ENCODE data around the gene SPPL2B. TPM values are rescaled to one million over a fixed set of nuclear protein-coding genes. Genes with fewer than 3 reads are reported as not detected.

The SPPL2B gene
- total RNA-seq, 1 experiment from 2014 or later = 56.0 TPM

GRCh38 chr19:2350656-2351055 is 22.2 kb downstream of the SPPL2B start:
- DNase-seq = no peak
- intact Hi-C loops (cut with micrococcal nuclease; ENCODE audit: unreplicated experiment) = no loop called here
- H3K27me3 Mint-ChIP-seq (ENCODE audit: unreplicated experiment) = no peaks in the 10 kb centered on the region
- no peak for TF ChIP-seq CTCF (IDR thresholded peaks at IDR 0.05; ENCODE audit: unreplicated experiment)
- no TSS peak for BruUV-seq (replicated peaks)
- H3K27ac Mint-ChIP-seq (ENCODE audit: unreplicated experiment) = no peak overlapping the region
- no peaks in the 10 kb centered on the region for H3K9me3 Mint-ChIP-seq (ENCODE audit: low read depth, unreplicated experiment)
- CTCF ChIA-PET = no interaction called here
- H3K36me3 Mint-ChIP-seq (ENCODE audit: insufficient read depth, unreplicated experiment) = peaks cover 11% of the 10 kb centered on the region
- peaks cover 6% of the 10 kb centered on the region for H3K4me1 Mint-ChIP-seq (ENCODE audit: low read depth, unreplicated experiment)
- H3K4me3 Mint-ChIP-seq (ENCODE audit: low read depth, unreplicated experiment) = no peak overlapping the region

- H3K4me3 Mint-ChIP-seq (ENCODE audit: low read depth, unreplicated experiment) = no peak overlapping the region
- H3K27ac Mint-ChIP-seq (ENCODE audit: unreplicated experiment) = no peak overlapping the region
- H3K4me1 Mint-ChIP-seq (ENCODE audit: low read depth, unreplicated experiment) = no peaks in the 10 kb centered on the region
- CTCF ChIA-PET = interaction anchor here (0.6 kb wide), 1 partner anchor 644 kb away, joined by 6 read pairs; no protein-coding TSS in a partner anchor
- TF ChIP-seq CTCF (IDR thresholded peaks at IDR 0.05; ENCODE audit: unreplicated experiment) = no peak
- peaks cover 6% of the 10 kb centered on the region for H3K36me3 Mint-ChIP-seq (ENCODE audit: insufficient read depth, unreplicated experiment)
- H3K27me3 Mint-ChIP-seq (ENCODE audit: unreplicated experiment) = no peaks in the 10 kb centered on the region
- DNase-seq = no peak
- no TSS peak for BruUV-seq (replicated peaks)
- H3K9me3 Mint-ChIP-seq (ENCODE audit: low read depth, unreplicated experiment) = no peaks in the 10 kb centered on the region
- intact Hi-C loops (cut with micrococcal nuclease; ENCODE audit: unreplicated experiment) = no loop called here
These were observed 23.1 kb downstream of the SPPL2B start for GRCh38 chr19:2351591-2351990.

- Mint-ChIP-seq H3K4me1 (ENCODE audit: low read depth, unreplicated experiment) (no peaks in the 10 kb centered on the region), H3K27me3 (ENCODE audit: unreplicated experiment) (no peaks in the 10 kb centered on the region), H3K36me3 (ENCODE audit: insufficient read depth, unreplicated experiment) (peaks cover 6% of the 10 kb centered on the region), H3K27ac (ENCODE audit: unreplicated experiment) (no peak overlapping the region), H3K9me3 (ENCODE audit: low read depth, unreplicated experiment) (no peaks in the 10 kb centered on the region), H3K4me3 (ENCODE audit: low read depth, unreplicated experiment) (no peak overlapping the region)
- no TSS peak for BruUV-seq (replicated peaks)
- no peak for TF ChIP-seq CTCF (IDR thresholded peaks at IDR 0.05; ENCODE audit: unreplicated experiment)
- intact Hi-C loops (cut with micrococcal nuclease; ENCODE audit: unreplicated experiment) = no loop called here
- DNase-seq = no peak
- CTCF ChIA-PET = interaction anchor here (0.6 kb wide), 1 partner anchor 645 kb away, joined by 6 read pairs; no protein-coding TSS in a partner anchor
These were observed 23.6 kb downstream of the SPPL2B start for GRCh38 chr19:2352121-2352520.

GRCh38 chr19:2353159-2353886 is 24.8 kb downstream of the SPPL2B start:
- no TSS peak for BruUV-seq (replicated peaks)
- H3K27me3 Mint-ChIP-seq (ENCODE audit: unreplicated experiment) = no peaks in the 10 kb centered on the region
- no peak for TF ChIP-seq CTCF (IDR thresholded peaks at IDR 0.05; ENCODE audit: unreplicated experiment)

More at GRCh38 chr19:2353159-2353886, 24.8 kb downstream of the SPPL2B start:
- H3K9me3 Mint-ChIP-seq (ENCODE audit: low read depth, unreplicated experiment) = no peaks in the 10 kb centered on the region
- no peak overlapping the region for H3K4me3 Mint-ChIP-seq (ENCODE audit: low read depth, unreplicated experiment)
- CTCF ChIA-PET = no interaction called here
- DNase-seq = no peak
- intact Hi-C loops (cut with micrococcal nuclease; ENCODE audit: unreplicated experiment) = no loop called here
- no peaks in the 10 kb centered on the region for H3K4me1 Mint-ChIP-seq (ENCODE audit: low read depth, unreplicated experiment)
- H3K36me3 Mint-ChIP-seq (ENCODE audit: insufficient read depth, unreplicated experiment) = peaks cover 6% of the 10 kb centered on the region
- no peak overlapping the region for H3K27ac Mint-ChIP-seq (ENCODE audit: unreplicated experiment)
